GM18505 (cell line): ENCODE data around the gene GAS7.

ENCODE experiments used
- ATAC-seq: cut with Tn5 transposase; IDR thresholded peaks from one replicate; pipeline ENCODE4 v1.9.1; 2021; ENCODE audit not compliant: unreplicated experiment
- POLR2A ChIP-seq: IDR thresholded peaks from 4 replicates; pipeline ENCODE4 v1.6.1; 2011; ENCODE audit warnings: borderline replicate concordance; ENCODE audit not compliant: insufficient read depth, insufficient read length; ENCODE audit errors: extremely low read depth

The GAS7 gene

GRCh38 chr17:10126616-10127501 is 71.5 kb downstream of the GAS7 start:
- TF ChIP-seq POLR2A = no peak
- ATAC-seq = no peak

- ATAC-seq = no peak
- TF ChIP-seq POLR2A = no peak
These were observed 72.2 kb downstream of the GAS7 start for GRCh38 chr17:10126276-10126615.

GRCh38 chr17:10125531-10126275 is 72.7 kb downstream of the GAS7 start:
- TF ChIP-seq POLR2A = no peak
- no peak for ATAC-seq

- no peak for ATAC-seq
- no peak for TF ChIP-seq POLR2A
These were observed 75.3 kb downstream of the GAS7 start for GRCh38 chr17:10123093-10123492.

- no peak for TF ChIP-seq POLR2A
- no peak for ATAC-seq
These were observed 76.3 kb downstream of the GAS7 start for GRCh38 chr17:10121971-10122707.

GRCh38 chr17:10120749-10121148 is 77.7 kb downstream of the GAS7 start:
- TF ChIP-seq POLR2A = no peak
- ATAC-seq = no peak

GRCh38 chr17:10120109-10120485 is 78.3 kb downstream of the GAS7 start:
- TF ChIP-seq POLR2A = no peak
- ATAC-seq = no peak

GRCh38 chr17:10119203-10120108 is 79.0 kb downstream of the GAS7 start:
- TF ChIP-seq POLR2A = no peak
- no peak for ATAC-seq

GRCh38 chr17:10118788-10119130 is 79.6 kb downstream of the GAS7 start:
- no peak for TF ChIP-seq POLR2A
- no peak for ATAC-seq

- ATAC-seq = no peak
- no peak for TF ChIP-seq POLR2A
These were observed 80.8 kb downstream of the GAS7 start for GRCh38 chr17:10117581-10118001.

- ATAC-seq = no peak
- TF ChIP-seq POLR2A = no peak
These were observed 81.5 kb downstream of the GAS7 start for GRCh38 chr17:10116753-10117420.

GRCh38 chr17:10116267-10116666 is 82.1 kb downstream of the GAS7 start:
- TF ChIP-seq POLR2A = no peak
- ATAC-seq = no peak
